HG03439 (cell line): ENCODE results near the gene OLFM1.

Experiments used
- ATAC-seq: cut with Tn5 transposase; IDR thresholded peaks from one replicate; pipeline ENCODE4 v1.9.1; 2021; ENCODE audit warnings: mild to moderate bottlenecking, moderate library complexity; ENCODE audit not compliant: unreplicated experiment

The OLFM1 gene

DNA sequence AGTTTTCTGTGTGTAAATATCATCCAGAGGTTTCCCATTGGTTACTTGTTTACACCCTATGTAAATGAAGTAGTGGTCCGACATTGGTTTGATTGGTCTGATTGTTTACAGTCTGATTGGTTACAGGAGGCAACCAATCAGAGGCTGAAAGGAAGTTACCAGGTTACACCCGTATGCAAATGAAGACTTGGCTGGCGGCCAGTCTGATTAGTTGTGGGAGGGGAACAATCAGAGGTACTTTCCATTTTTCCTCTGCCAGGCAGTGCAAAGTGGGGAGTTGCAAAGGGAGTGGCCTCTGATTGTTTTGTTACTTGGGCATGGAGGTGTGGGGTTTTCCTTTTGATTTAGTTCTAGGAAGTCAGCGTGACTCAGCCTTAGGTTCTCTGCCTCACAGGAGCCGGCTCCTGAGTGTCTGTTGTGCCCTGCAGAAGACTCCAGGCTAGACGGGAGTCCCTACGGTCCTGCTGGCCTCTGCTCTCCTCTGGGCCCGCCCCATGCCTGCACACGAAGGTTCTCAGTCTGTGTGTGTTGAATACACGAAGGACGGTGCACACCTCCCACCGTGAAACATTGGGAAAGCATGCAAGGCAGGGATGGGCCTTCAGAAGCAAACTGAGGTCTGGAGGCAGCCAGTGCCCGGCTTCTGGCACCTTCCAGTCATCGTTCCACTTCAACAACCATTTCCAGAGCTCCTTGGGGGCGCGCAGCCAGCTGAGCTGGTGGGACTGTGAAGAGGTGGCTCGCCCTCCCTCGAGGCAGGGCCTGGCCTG is 42.9 kb downstream of the OLFM1 start:
- no peak for ATAC-seq

DNA sequence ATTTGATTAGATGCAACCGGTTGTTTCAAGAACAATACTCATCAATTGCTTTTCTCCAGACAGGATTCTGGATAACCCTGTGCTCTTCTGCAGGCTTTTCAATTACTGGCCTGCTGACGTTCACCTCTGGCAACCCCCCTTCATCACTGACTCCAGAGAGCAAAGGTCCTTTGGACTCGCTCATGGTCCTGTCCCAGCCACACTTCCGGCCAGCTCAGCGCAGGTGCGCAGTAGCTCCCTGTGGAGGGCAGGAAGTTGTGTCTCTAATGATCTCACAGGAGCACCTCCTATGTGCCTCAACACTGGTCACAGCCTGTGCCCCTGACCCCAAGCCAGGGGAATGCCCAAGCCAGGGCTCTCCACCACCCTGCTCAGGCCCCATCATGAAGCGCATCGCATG is 44.0 kb downstream of the OLFM1 start:
- no peak for ATAC-seq

DNA sequence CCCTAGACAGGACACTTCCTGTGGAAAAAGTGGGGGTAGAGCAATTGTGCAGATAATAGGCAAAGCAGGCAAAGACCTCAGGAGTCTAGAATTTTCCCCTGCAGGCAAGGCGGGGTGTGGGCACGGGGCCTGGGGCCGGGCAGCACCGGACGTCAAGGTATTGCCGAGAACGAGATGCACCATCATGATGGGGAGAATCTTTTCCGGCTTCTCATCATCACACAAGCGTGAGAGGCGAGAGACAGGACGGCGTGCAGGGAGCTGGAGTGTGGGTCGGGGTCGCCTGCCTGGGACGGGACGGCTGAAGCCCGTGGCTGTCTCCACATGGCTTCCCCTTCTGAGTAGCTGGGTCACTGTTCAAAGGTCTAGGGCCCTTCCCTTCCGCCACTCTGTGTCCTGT is 44.5 kb downstream of the OLFM1 start:
- no peak for ATAC-seq

GRCh38 chr9:135134268-135135022 is 47.0 kb downstream of the OLFM1 start:
- ATAC-seq = no peak

GRCh38 chr9:135135171-135135928 is 47.9 kb downstream of the OLFM1 start:
- ATAC-seq = no peak

DNA sequence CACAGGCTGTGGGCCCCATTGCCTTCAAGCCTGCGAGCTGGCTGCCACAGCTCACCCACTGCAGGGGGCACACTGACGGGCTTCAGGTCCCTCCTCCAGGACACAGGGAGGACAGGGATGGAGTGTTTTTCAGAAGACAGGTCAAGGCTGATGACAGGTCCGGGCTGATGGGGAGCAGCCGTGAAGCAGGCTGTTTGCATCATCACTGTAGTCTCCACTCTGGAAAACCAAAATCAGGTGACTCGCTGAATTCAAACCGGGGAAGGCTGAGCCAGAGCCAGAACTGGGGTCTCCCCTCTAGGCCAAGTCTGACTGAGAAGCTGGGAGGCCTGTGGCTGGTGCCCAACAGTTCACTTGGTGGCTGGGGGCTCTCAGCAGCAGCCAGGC is 48.5 kb downstream of the OLFM1 start:
- no peak for ATAC-seq

DNA sequence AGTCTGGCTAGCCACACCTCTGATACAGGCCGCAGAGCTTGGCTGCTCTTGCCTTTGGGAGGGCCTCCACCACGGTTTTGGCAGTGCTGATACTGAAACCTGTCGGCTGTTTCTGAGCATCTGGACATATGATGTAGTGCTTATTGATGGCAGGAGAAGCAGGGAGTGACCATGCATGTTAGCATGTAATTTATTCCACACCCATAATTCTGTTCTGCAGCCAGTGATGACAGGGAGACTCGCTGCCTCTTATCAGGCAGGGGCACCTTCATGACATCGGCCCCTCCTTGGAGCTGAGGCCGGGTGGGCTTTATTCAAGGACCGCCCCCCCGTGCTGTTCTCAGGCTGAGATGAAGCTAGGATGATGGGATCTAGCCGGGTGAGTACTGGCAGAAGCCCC is 49.0 kb downstream of the OLFM1 start:
- no peak for ATAC-seq

DNA sequence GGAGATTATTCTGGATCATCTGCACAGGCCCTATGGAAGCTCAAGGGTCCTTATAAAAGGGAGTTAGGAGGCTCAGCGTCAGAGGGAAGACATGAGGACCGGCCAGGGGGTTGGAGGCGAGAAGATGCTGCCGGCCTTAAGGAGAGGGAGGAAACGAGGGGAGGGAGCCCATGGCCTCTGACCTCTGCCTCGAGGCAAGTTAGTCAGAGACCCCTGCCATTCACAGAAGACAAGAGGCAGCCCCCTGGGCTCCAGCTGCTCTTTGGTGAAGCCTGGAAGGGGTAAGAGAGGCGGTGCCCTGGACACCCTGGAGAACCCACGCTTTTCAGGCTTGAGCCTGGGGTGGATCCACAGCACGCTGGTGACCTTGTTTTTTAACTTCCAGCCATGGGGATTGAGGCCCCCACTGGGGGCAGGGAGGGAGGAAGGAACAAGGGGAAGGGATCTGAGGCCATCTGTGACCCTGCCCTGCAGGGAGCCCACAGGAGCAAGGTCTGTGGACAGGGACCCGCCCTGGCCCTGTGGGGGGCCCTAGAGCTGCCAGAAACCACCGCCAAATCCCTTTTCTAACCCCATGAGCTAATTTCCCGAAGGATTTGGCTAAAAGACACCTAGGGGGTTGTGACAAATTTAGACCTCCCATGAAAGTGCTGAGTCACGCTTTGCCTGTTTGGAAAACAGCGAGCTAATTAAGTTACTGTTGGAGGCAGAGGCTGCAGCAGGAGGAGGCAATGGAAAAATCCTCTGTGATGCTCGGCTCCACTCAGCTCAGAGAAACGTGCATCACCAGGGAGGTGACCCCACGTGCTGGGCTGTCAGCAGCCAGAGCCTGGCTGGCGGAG is 49.7 kb downstream of the OLFM1 start:
- no peak for ATAC-seq

GRCh38 chr9:135138078-135138855 is 50.8 kb downstream of the OLFM1 start:
- no peak for ATAC-seq

- no peak for ATAC-seq
These were observed 52.0 kb downstream of the OLFM1 start for GRCh38 chr9:135139366-135139959.

DNA sequence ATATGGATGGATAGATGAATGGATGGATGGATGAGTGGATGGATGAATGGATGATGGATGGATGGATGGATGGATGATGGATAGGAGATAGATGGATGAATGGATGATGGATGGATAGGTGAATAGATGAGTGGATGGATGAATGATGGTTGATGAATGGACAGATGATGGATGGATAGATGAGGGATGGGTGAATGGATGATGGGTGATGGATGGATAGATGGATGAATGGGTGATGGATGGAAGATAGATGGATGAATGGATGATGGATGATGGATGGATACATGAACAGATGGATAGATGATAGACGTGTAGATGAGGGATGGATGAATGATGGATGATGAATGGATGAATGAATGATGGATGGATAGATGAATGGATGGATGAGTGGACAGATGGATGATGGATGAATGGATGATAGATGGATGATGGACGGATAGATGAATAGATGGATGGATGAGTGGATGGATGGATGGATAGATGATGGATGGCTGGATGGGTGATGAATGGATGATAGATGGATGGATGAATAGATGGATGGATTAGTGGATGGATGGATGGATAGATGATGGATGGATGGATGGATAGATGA is 53.8 kb downstream of the OLFM1 start:
- no peak for ATAC-seq

DNA sequence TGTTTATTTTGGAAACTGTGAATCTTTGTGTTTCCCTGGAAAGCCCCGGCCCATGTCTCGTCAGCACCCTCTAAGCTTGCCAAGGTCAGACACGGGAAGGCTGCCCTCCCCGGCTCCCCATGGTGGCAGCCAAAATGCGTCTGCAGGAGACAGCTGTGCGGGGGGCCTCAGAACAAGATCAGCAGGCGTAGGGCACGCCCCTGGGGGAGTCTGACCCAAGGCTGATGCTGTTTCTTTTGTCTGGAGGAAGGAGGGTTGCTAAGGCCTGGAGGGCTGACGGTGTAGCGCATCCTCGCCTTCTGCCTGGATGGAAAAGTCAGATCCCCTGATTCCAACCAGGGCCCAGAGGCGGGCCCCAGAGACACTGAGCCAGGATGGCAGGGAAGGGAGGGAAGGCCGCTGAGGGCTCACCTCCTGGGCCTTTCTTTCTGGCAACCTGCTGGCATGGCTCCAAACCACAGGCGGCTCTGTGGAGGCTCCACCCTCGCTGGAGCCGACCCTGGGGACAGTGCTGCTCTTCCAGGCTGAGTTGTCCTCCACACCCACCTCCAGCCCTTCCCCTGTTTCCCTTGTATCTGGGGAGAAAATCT is 57.2 kb downstream of the OLFM1 start:
- ATAC-seq = no peak

DNA sequence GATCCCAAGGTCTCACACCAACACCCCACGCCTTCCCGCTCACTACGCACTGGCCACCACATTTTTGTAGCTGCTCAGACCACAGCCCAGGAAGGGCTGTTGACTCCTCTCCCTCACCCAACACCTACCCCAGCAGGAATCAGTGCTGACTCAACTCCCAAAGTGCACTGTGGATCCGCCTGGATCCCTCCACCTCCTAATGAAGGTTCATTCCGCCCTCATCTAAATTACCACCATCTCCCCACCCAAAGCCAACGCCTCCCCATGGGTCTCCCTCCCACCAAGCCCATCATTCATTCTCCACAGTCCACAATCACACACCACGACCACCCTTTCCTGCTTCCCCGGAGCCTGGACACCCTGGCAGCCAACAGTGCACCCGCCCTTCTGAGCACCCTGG is 57.8 kb downstream of the OLFM1 start:
- no peak for ATAC-seq

DNA sequence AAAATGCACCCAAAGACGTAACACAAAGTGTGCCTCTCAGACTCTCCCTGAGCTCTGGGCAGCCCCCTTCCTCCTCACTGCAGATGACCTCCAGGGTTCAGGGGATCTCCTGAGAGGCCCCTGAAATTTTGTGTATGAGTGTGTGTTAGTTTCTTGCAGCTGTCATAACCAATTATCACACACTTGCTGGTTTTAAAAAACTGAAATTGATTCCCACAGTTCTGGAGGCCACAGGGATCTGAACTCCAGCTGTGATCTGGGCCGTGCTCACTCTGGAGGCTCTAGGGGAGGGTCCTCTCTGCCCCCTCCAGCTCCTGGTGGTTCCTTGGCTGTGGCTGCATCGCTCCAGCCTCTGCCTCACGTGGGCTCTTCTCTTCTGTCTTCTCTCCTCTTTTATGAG is 58.8 kb downstream of the OLFM1 start:
- no peak for ATAC-seq

DNA sequence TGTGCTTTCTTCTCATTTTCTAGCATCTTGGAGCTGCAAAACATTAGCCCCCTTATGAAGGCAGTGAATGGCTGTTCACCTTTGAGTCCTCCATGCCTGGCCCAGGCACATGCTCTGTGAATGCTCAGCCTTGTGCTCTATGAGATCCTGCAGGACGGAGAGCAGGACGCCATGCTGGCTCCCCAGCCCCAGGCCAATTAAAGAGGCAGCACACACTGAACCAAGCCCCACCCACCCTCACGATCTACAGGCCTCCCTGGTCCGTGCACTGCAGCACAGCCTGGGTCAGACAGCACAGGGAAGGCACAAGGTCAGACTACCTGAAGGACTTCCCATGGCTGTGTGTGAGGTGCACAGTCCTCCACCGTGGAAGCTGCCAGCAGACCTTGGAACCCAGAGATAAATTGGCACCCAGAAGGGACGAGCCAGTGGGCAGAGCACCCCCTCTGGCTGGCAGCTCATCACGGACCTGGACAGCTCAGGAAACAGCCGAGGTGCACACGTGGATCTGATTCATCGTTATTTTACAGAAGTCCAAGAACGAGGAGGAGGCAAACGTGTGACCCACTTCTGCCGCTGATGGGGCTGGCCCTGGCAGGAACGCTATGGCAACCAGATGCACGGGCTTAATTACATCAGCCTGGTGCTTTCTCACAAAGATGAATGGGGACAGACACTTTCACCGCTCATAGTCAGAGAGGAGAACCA is 59.5 kb downstream of the OLFM1 start:
- ATAC-seq = no peak

- no peak for ATAC-seq
These were observed 60.0 kb downstream of the OLFM1 start for GRCh38 chr9:135147474-135147805.

- ATAC-seq = no peak
These were observed 60.5 kb downstream of the OLFM1 start for GRCh38 chr9:135147938-135148337.

- ATAC-seq = no peak
These were observed 60.9 kb downstream of the OLFM1 start for GRCh38 chr9:135148386-135148785.
